Islet precursor cell (in vitro differentiated cells): ENCODE measurements around the gene VPS51.
A peak's percentile ranks its signal among the peaks of the same experiment; 100 is the strongest.

Experiments
- DNase-seq: peaks from one replicate; pipeline ENCODE4 v3.0.0-alpha.2; 2018

The VPS51 gene

DNA sequence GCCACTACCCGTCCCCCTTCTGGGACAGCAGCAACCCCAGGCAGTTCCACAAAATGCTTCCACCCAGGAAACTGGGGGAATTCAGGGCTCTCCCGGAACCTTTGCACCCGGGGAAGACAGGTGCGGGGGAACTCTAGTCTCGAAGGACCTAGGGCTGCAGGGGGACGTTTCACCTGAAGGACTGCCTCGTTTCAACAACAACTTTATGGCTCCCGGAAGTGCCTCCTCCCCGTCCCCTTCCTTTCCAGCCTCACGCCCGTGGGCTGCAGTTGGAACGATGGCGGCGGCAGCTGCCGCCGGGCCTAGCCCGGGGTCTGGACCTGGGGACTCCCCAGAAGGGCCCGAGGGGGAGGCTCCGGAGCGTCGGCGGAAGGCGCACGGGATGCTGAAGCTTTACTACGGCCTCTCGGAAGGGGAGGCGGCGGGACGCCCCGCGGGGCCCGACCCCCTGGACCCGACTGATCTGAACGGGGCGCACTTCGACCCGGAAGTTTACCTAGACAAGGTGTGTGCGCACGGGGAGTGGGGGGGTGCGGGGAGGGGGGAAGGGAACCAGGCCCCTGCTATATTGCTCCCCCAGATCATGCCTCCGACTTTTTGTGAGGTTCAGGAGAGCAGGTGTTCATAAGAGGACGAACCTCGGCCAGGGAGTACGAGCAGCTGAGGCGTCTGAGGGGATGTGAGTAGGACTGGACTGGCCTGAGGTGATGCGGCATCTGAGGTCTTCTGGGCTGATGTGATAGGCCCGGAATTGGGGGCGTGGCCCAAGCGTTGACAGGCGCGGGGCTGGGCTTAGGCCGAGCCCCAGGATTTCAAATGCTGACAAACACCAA lies at the start of gene VPS51:
Gene VPS51, plus strand, starts transcription at position 241 of the 833 bp plus-strand sequence. Its CDS starts 37 bp downstream, at position 278.
- peak; percentile 92 for DNase-seq

DNA sequence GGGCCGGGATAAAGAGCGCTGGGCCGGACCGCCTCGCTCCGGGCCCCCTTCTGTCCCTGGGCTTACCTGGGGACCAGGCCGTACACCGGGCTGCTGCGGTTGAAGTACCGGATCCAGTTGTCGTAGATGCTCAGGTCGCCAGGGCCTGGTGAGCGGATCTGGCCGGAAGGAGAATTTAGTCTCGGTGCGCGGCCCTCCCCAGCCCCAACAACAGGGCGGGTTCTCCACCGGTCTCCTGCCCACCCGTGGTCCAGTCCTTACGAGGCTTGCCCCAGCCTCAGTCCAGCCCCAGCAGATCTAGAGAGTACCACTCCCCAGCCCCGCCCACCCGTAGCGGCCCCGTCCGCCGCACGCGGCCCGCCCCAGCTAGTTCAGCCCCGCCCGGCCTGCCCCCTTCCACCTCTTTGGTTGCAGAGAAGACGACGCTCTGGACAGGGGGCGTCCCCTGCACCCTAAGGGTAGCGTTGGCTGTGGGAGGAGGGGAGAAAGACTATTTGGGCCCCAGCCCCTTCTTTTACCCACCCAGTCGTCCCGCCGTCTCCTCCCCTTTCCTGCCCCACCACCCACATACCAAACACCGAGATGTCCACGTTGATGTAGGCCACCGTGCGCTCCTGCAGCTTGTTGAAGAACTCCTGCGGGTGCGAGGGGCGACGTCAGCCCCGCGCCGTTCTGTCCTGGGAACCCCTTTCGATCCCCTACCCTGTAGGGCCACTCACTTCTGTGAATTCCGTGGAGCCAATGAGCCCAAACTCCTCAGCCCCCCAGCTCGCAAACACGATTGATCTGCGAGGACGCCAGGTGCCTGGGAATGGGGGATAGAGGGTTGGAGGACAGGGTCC lies 48.2 kb upstream of the VPS51 start:
- no peak for DNase-seq

DNA sequence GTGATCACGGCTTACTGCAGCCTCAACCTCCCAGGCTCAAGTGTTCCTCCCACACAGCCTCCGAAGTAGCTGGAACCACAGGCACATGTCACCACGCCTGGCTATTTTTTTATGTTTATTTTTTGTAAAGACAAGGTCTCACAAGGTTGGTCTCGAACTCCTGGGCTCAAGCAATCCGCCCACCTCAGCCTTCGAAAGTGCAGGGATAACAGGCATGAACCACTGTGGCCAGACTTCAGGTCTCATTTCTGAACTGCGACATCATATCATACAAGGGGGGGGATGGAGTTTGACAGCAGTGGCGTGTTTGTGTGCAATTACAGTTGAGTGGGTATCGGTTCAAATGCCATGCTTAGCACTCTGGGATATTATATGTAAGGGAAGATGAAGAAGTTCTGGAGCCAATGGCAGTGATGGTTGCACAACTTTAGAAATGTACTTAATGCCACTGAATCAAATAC lies 44.6 kb upstream of the VPS51 start:
- DNase-seq, result no peak

DNA sequence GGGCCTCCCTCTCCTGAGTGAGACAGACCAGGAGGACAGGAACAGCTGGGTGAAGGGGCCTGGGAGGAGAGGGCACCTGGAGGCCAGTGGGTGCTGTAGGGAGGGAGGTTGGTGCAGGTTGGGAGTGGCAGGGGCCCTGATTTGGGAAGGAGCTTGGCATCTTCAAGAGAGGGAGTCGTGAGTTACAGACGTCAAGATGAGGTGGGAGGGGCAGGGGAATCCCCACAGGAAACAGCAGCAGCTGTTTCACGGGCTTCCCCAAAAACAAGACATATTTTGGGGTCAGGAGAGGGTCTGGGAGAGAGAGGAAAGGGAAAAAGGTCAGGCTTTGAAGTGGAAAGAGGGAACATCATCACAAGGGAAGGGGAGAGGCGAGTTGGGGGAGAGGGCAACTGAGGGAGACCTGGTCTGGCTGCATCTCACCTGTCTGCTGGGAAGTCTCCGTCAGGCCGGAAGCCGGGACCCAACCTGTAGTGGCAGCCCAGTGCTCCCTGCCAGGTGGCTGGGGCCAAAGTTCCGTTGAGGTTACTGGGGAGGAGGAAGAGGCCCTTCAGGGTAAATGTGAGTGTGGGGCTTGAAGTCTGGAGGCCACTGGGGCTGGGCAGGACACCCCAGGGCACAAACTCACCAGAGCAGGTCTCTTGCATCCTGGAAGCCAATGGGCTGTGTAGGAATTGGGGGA lies 42.0 kb upstream of the VPS51 start:
- DNase-seq, result no peak

DNA sequence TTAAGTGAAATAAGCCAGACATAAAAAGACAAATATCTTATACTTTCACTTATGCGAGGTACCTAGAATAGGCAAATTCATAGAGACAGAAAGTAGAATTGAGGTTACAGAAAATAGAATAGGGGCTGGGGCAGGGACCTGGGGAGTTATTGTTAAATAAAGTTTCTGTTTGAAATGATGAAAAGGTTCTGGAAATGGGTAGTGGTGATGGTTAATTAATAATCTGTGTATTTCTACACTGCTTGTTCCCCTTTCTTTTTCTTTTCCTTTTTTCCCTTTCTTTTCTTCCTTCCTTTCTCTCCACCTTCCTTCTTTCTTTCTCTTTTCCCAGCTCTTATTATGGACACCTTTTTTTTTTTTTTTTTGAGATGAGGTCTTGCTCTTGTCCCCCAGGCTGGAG lies 40.5 kb upstream of the VPS51 start:
- no peak for DNase-seq

DNA sequence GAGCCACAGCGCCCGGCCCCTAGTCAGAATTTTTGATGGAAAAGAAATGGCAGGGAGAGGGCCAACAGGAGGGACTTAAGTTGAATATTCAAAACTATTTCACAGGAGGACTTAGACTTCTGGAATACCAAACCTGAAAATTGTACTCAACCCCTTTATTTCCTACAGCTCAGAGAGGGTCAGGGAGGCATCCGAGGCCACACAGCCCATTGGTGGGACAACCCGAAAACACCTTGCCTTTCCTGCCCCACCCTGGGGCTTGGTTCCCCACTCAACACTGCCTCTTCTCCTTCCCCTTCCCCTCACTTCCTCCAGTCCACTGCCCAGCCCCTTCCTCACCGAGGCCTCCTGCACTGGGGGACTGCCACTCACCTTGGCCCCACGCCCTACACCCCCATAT lies 39.0 kb upstream of the VPS51 start:
- no peak for DNase-seq

DNA sequence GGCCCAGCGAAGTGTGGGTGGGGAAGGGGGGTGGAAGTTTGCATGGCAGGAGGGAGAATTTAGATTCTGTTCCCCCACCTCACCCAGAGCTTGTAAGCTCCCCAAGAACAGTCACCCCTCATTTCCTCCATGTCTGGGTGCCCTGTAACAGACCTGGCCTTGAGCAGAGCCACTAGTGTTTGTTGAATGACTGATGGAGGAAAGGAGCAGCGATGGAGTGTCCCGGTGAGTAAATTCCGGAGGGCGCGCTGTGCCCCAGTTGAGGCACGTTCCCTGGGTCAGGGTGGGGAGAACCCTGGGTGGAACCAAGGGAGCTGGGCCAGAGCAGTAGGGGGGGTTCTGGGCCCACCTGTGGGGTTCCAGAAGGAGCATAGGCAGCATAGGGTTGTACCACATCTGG lies 38.5 kb upstream of the VPS51 start:
- no peak for DNase-seq

DNA sequence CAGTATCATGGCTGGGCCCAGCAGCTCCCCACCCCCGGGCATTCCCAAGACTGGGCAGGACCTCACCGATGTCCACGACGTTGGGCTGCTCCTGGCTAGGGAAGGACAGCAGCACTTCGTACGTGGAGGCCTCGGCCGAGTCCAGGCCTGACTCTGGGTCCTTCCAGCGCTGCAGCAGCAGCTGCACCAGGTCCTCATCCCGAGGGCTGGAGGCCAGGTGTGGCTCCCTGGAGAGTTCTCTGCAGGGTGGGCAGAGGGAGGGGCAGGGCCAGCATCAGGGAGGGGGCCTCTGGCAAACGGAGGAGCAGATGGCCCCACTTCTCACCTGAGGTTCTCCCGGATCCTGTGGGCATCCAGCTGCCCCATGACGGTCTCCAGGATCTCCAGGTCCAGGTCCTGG lies 38.0 kb upstream of the VPS51 start:
- no peak for DNase-seq

DNA sequence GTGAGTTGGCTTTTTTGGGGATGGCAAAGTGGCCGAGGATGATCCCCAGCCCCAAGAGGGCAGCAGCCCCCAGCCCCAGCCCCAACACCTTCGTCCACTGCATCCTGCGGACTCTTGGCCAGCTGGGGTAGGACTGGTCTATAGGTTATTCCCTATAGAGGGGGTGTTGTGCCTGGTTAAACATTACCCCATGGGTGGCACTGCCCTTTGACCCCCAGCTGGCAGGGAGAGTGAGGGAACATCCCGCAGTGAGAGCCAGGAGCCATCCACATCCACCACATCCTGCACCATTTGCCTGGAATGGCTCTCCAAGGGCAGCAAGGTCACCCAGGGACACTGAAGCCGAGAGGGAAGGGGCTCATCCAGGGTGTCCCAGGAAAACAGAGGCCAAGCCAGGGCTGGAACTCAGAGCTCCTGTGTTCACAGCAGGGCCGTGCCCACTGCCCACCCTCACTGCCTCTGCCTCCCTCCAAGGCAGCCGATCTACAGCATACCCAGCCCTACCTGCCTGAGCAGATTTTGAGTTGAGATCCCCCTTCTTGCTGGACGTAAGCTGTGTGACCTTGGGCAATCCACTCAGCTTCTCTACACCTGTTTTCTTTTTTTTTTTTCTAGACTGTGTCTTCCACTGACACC lies 37.5 kb upstream of the VPS51 start, which contains the start of gene NAALADL1:
Gene NAALADL1, minus strand, starts transcription at position 135 of the 636 bp plus-strand sequence. Its CDS starts 32 bp downstream, at position 103.
- no peak for DNase-seq

DNA sequence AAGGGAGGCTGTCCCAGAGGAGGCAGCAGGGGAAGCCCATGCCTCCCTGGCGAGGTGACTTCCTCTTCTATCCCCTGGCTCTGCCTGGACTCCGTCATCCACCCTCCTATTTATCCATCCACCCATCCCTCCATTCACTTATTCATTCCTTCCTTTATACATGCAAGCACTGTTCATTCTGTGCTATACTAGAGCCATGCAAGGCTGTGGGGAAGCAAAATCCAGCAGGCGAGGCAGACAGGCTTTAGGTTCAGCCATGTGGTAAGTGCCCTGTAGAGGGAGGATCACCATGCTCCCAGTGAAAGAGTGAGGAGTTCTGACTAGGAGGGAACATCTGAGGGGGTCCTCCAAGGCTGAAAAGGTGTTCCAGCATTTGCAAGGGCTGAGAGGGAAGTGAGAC lies 36.5 kb upstream of the VPS51 start:
- no peak for DNase-seq

DNA sequence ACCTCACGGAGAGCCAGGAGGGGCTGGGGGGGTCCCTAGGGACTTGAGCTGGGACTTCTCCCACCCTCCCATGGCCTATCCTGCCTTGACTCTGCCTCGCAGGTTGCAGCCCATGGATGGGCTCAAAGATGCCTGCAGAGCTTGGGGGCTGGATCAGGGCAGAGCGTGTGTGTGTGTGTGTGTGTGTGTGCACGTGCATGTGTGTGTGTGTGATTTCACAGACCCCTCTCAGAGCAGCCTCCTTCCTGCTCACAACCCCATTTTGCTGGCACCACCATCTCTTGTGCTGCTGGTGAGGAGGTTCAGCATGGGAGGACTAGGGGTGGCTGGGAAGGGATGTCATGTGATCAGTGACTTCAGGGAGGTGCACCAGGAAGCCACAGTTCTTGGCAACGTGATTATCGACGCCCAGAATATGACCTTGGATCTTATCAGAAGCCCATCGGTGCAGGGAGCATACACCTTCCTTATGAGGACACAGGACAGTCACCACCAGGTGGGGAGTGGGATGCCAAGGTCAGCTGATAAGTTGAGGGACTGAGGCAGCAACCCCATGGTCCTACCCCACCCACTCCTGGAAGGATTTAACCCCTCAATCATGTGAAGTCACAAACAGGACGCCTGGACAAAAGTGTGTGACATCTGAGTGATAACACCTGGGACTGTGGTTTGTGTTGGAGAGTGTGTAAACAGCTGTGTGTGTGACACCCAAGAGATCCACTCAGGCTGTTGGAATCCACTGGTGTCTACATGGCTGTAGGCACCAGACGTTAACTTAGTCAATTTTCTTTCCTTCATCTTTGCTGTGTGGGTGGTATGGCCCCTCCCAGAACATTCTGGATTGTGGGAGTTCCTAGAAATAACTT lies 35.8 kb upstream of the VPS51 start:
- DNase-seq, result no peak

DNA sequence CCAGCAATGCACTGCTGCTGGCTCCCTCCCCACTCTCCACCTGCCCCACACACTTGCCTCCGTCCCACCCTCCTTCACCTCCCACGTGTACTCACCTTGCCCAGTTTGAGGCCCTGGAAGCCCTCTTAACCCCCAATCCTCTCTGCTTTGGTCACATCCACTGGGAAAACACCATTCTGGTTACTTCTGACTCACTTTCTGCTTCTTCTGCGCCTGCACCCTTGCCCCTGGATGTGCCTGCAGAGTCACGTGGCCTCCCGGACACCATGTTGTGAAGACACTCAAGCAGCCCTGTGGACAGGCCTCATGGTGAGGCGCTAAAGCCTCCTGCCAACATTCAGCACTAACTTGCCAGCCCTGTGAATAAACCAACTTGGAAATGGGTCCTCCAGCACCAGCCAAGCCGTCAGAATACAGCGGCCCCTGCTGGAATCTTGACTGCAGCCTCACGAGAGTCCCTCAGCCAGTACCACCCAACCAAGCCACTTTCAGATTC lies 35.1 kb upstream of the VPS51 start:
- peak; percentile 71 for DNase-seq

DNA sequence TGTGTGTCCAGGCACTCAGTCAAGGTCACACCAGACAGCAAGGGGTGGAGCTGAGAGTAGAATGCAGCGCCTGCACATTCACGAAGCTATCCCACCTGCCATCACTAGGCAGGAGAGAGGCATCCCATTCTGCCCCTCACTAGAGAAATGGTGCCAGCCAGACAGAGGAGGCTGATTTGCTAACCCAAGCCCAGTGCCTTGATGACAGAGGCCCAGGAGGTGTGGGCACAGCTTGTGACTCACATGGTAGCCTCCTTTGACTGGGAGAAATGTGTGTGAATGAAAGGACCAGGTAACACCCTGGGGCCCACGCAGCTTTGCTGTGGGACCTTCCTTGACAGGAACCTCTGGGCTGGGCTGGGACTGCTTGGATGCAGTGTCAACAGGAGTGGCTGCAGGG lies 32.5 kb upstream of the VPS51 start:
- DNase-seq, result no peak

DNA sequence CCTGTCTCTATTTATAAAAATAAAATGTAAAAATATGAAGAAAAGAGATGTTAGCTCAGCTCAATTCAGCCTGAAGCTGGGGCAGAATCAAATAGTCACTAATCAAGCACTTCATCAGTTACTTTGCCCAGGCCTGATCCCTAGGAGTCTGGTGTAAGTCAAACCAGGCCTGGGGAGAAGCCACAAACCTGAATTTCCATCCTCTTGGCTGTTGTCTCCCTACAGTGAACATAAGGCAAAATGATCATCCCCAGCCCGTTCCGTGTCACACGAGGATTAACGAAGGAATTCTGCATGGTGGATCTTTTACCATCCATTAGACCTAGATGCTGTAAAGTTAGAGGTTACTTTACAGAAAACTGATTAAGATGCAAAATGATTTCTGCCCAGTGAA lies 31.2 kb upstream of the VPS51 start:
- no peak for DNase-seq

DNA sequence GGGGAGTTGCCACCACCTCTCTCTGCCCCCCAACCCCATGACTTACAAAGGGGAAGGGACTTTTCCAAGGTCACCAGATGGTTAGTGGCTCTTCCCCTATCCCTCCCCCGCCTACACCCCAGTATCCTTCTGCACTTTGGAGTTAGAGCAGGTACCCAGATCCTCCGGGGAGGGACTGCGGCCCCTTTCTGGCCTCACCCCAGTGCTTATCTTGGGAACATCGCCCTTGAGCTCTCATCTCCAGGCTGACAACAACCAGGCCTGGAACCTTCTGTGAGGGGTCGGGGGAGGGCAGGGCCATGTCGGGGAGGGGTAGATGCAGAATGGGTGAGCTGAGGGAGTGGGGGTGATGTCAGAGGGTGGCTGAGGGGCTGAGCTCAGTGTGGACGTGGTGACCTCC lies 30.2 kb upstream of the VPS51 start:
- DNase-seq, result no peak

DNA sequence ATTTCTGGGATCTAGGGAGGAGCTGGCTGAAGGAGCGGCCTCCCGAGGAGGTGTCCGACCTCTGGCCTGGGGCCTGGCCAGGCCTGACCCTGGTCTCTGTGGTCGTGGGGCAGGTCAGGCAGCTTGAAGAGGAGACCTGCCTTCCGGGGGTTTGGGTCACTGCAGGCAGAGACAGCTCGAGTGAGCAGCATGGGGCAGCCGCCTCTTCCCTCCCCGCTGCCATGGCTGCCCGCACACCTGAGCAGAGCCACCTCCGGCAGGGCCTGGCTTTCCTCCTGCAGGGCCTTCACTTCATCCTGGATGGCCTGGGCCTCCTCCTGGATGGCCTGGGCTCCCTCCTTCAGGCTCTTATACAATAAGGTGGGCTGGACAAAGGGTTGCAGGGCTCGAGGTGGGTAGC lies 29.7 kb upstream of the VPS51 start:
- DNase-seq, result no peak

DNA sequence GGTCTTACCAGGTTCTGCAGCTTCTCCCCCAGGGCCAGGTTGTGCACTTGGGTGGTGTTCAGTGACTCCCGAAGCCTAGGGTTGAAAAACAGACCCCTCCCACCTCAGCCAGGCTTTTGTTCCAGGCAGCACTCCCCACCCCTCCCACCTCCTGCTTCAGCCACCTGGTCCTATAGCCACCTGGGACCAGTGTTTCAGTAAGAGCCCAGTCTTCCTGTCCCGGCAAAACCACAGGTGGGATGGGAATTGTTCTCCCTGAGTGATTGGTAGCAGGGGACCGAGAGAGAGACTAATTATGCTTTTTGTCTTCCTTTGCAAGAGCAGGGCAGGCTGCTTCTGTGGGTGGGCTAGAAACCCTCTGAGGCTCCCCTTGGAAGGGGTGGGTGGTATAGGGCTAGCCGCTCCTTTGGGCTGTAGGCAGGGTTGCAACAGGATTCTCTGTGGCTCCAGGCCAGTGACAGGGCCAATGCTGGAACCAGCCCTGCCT lies 29.2 kb upstream of the VPS51 start:
- DNase-seq, result no peak

DNA sequence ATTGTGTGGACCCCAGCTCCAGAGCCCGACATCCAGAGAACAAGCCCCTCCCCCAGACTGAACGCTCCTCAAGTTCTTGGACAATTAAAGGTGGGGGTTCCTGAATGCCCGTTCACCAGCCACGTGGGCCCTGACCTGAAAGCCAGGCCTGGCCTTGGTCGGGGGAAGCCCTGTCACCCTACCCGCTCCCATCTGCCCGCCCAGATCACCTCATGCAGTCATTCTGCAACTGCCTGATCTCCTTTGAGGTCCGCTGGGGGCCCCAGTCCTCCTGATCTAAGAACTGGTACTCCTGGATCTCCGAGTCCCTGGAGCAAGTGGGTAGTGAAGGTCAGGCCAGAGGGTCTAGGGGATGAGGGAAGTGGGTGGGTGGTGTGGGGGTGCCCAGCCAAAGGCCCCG lies 28.6 kb upstream of the VPS51 start:
- no peak for DNase-seq

DNA sequence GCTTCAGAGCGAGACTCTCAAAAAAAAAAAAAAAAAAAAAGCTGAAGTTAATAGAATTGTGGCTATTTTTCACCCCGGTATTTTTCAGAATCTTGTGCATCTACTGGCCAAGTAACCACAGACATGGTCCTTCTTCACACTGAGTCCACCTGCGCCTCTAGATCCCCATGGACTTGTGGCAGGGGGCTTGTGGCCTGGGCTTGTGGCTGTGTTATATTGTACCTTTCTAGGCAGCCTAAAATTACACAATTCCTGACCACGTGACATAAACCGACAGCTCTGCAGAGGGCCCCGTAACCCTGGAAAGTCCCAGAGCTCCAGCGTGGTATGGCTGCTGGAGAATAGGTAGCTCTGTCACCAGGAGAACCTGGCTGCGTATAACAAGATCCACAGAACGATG lies 26.8 kb upstream of the VPS51 start:
- no peak for DNase-seq

DNA sequence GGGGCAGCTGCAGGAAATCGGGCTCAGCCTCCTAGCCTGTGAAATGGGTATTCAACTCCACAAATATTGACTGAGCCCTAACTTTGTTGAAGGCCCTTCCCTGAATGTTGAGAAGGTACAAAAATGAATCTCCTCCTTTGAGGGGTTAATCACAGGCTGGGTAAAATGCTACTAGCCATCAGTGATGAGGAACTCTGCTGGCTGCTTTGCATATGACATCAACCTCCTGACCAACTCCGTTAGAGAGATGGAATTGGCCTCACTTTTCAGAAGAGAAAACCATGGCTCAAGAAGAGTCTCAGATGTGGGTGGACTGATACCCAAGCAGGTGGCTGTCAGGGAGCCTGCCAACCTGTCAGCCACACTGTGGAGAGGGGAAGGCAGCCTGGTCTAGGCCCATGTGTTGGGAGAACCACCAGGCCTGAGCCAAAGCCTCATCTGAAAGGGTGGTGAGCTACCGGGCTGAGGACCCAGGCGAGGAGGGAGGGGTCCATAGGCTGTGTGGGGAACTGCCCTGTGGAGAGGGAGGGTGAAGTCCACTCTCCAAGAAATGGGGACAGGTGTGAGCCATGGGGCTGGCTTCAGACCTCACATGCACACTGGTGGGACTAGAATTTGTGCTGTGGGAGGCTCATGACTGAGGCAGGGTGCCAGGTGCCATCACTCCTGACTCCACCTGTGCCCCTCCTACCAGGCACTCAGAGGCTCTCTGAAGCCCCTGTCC lies 23.9 kb upstream of the VPS51 start:
- DNase-seq, result no peak

DNA sequence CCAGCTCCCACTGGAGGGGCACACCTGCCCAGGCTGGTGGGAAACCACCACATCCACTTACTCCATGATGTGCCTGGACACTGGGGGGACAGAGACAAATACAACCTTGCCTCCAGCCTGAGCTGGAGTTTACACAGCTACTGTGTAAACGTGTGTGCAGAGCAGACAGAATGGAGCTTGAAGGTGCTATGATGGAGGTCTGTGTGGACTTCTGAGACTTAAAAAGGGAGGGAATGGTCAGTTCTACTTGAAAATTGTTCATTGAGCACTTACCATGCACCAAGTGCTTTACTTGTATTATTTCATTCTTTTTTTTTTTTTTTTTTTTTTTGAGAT lies 23.4 kb upstream of the VPS51 start:
- DNase-seq, result no peak
